ENCODE data around the gene JSRP1.
A peak's percentile ranks its signal among the peaks of the same experiment; 100 is the strongest.

The JSRP1 gene

GRCh38 chr19:2255982-2256685 is at the start of gene JSRP1:
TSS of gene JSRP1 (minus strand) at chr19:2256417. CDS start at chr19:2255314, 1,103 bp downstream.
- DNase-seq (ENCODE audit: low spot score), result no peak

GRCh38 chr19:2305452-2306280 is 49.4 kb upstream of the JSRP1 start:
- no peak for DNase-seq (ENCODE audit: low spot score)

DNA sequence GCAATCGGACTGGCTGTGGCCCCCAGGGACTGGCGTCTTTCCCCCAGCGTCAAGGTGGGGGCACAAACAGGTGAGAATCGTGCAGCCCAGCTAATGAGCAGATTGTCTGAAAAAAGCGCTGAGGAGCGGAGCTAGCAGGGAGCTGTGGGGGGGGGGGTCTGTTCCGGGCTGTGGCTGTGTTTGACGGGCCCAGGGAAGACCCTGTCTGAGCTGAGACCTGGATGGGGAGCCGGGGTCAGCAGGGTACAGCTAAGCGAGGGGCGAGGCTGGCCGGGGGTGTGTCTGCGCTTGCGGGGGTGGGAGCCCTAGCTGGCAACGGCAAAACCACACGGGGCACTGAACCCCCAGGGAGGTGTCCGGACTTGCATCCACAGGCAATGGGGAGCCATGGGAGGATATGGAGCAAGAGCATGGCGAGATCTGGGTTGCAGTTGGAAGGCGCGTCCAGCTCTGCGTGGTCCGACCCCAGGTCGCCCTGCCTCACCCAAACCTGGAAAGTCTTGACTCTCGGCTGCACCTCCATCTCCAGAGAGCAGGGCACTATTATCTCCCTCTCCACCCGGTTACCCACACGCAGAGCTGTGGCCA is 47.1 kb upstream of the JSRP1 start:
- DNase-seq (ENCODE audit: low spot score), result no peak

DNA sequence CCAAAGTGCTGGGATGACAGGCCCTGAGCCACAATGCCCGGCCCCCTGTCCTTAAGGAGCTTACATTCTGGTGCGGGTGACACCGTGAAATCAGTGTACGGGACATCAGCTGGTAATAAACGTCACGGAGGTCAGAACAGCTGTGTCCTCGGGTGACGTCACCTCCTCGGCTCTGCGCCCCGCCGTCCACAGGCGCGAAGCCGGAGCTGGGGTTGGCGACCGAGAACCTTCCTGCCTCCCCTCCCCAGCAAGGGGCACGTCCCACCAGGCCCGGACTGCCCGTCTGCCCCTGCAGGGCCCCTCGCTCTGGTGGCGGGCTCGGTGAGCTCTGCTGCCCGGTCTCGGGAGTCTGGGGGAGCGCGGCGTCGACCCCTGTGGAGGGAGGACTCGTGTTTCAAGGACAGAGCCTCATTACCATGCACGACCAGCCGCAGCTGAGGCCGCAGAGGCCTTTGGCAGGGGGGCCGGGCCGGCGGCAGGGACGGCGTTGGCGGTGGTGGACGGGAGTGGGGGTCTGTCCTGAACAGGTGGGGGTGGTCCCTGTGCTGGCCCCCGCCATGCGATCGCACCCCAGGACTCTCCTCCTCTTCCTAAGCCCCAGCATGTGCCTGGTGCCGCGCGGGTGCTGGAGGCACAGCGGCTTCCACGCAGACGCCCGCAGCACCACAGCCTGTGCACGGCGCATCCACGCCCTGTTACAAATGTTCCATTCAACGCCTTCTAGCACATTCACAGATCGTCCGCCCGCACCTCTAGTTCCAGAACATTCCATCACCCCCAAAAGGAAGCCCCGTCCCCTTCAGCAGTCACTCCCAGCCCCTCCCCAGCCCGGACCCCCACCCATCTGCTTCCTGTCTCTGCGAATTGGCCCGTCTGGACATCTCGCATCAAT is 46.3 kb upstream of the JSRP1 start:
- no peak for DNase-seq (ENCODE audit: low spot score)

- no peak for DNase-seq (ENCODE audit: low spot score)
These were observed 44.3 kb upstream of the JSRP1 start for GRCh38 chr19:2300533-2300932.

GRCh38 chr19:2296141-2296540 is 39.9 kb upstream of the JSRP1 start:
- no peak for DNase-seq (ENCODE audit: low spot score)

GRCh38 chr19:2294687-2295335 is 38.6 kb upstream of the JSRP1 start:
- peak; percentile 74 for DNase-seq (ENCODE audit: low spot score)

GRCh38 chr19:2291185-2291751 is 35.1 kb upstream of the JSRP1 start:
- no peak for DNase-seq (ENCODE audit: low spot score)

DNA sequence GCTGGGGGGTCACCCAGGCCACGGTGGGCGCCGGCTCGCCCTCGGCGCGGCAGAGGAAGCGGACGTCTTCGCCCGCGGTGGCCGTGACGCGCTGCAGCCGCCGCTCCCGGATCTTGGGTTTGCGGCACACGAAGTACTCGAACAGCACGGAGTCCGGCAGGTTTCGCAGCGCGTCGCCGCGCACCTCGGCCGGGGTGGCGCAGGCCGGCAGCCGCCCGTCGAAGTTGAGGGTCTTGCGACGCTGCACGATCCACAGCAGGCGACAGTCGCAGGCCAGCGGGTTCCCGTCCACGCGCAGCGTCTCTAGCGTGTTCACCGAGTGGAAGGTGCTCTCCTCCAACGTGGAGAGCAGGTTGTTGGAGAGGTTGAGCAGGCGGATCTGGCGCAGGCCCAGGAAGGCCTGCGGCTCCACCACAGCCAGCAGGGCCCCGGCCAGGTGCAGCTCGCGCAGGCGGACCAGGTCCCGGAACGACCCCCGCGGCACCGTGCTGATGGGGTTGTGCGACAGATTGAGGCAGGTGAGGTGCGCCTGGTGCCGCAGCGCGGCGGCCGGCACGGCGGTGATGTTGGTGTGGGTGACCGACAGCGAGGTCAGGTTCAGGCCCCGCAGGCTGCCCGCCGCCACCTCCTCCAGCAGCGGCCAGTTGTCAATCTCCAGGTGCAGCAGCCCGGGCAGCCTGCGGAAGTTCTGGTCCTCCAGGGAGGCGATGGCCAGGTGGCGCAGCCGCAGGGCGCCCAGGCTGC is 34.4 kb upstream of the JSRP1 start:
- DNase-seq (ENCODE audit: low spot score), result no peak

- DNase-seq (ENCODE audit: low spot score), result no peak
These were observed 33.7 kb upstream of the JSRP1 start for GRCh38 chr19:2289714-2290435.

GRCh38 chr19:2288818-2289713 is 32.8 kb upstream of the JSRP1 start:
- no peak for DNase-seq (ENCODE audit: low spot score)

DNA sequence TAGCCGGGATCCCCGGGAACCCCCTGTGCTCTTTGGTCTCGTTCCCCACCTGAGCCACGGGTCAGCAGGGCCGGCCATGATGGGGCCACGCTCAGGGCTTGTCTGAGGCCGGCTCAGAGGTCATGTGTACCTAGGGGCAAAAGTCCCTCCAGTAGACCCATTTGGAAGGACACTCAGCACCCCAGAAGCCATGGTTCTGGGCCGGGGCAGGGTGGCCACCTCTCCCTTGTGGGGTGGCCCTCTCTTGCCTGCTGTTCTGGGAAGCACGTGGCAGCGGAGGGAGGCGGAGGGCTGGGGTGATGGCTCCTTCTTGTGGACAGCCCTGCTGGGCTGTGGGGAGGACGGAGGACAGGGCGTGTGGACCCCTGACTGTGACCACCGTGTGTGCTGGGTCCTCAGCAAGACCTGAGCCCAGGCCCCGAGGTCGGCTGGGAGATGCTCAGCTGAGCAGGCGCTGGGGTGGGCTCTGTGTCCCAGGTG is 32.2 kb upstream of the JSRP1 start:
- DNase-seq (ENCODE audit: low spot score), result no peak

DNA sequence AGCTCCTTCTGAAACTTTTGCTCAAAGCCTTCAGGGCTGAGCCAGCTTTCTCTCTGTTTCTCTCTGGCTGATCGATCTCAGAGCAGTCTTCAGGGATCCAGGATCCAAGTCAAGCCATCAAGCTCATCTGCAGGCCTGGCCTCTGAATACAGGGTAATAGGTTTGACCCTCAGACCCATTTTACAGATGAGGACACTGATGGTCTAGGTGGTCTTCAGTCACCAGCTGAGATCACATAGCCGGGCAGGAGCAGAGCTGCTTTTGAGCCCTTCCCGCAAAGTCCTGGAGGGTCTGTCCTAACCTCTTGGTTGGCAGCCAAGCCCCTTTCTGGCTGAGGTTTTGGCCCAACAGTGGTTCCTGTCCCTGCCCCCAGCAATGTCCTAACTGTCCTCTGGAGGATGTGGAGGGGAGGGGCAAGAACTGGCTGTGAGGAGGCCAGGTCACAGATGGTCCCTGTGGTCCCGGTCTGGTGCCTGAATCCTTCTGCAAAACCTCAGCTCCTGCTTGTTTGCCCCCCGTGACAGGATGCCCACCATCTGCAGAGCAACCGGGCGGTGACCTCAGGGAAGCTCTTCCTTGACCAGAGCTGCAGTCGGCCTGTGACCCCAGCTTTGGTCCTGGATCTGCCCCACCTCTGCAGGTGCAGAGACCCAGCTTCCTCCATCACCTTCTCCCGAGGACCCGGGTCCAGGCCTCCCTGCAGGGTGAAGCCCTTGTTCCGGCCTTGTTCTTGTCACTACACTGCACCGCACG is 31.5 kb upstream of the JSRP1 start:
- DNase-seq (ENCODE audit: low spot score), result no peak

GRCh38 chr19:2286402-2287140 is 30.4 kb upstream of the JSRP1 start:
- DNase-seq (ENCODE audit: low spot score), result no peak

DNA sequence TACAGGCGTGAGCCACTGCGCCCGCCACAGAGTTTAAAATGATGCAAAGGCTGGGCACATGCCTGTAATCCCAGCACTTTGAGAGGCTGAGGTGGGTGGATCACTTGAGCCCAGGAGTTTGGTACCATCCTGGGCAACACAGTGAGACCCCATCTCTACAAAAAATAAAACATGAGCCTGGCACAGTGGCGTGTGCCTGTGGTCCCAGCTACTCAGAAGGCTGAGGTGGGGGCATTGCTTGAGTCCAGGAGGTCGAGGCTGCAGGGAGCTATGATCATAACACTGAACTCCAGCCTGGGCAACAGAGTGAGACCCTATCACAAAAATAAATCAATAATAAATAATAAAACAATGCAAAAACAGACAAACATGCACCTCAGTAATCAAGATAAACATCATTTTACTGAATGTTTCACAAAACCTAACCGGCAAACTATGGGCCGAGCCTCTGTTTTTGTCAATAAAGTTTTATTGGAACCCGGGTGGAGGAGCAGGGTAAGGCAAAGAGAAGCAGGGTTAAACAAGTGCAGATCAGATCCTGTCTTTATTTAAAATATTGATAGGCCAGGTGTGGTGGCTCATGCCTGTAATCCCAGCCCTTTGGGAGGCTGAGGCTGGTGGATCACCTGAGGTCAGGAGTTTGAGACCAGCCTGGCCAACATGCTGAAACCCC is 27.8 kb upstream of the JSRP1 start:
- DNase-seq (ENCODE audit: low spot score), result no peak

DNA sequence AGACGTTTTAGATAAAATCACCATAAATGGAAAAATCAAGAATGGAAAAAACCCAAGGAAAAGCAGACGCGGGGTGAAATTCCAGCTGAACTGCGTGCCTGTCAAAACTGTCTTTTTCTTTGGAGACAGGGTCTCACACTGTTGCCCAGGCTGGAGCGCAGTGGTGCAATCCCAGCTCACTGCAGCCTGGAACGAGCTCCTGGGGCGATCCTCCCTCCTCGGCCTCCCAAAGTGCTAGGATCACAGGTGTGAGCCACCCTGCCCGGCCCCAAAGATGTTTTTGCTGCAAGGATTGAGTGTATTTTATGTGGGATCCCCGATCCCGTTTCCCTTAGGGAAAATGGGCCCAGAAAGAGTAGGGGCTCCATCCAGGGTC is 26.6 kb upstream of the JSRP1 start:
- no peak for DNase-seq (ENCODE audit: low spot score)

All from putamen (tissue), 1 donor.